ENCODE measurements around the gene CDKN1C.

CDKN1C gene

GRCh38 chr11:2893935-2894334 lies 8.4 kb upstream of the CDKN1C start:
- no peak overlapping the region for H3K4me3 ChIP-seq (ENCODE audit: low read depth, low read length)
- TF ChIP-seq CTCF (IDR thresholded peaks at IDR 0.05; ENCODE audit: low read depth, low read length) = no peak
- in situ Hi-C loops (cut with HindIII; ENCODE audit: low sequenced_read_pairs) = no loop called here
- no peak for DNase-seq (ENCODE audit: low read depth, low spot score)

- H3K4me3 ChIP-seq (ENCODE audit: low read depth, low read length) = peak overlapping the region; percentile 42
- in situ Hi-C loops (cut with HindIII; ENCODE audit: low sequenced_read_pairs) = no loop called here
- TF ChIP-seq CTCF (IDR thresholded peaks at IDR 0.05; ENCODE audit: low read depth, low read length) = peak; percentile 39
- no peak for DNase-seq (ENCODE audit: low read depth, low spot score)
These were observed 7.5 kb upstream of the CDKN1C start for GRCh38 chr11:2892967-2893528.

- in situ Hi-C loops (cut with HindIII; ENCODE audit: low sequenced_read_pairs) = no loop called here
- DNase-seq (ENCODE audit: low read depth, low spot score) = peak; percentile 59
- TF ChIP-seq CTCF (IDR thresholded peaks at IDR 0.05; ENCODE audit: low read depth, low read length) = peak; percentile 97
- H3K4me3 ChIP-seq (ENCODE audit: low read depth, low read length) = peak overlapping the region; percentile 42
These were observed 6.8 kb upstream of the CDKN1C start for GRCh38 chr11:2892215-2892966.

- peak; percentile 17 for DNase-seq (ENCODE audit: low read depth, low spot score)
- in situ Hi-C loops (cut with HindIII; ENCODE audit: low sequenced_read_pairs) = no loop called here
- peak; percentile 34 for TF ChIP-seq CTCF (IDR thresholded peaks at IDR 0.05; ENCODE audit: low read depth, low read length)
- H3K4me3 ChIP-seq (ENCODE audit: low read depth, low read length) = peak overlapping the region; percentile 42
These were observed 6.0 kb upstream of the CDKN1C start for GRCh38 chr11:2891326-2892214.

GRCh38 chr11:2890466-2891294 lies 5.1 kb upstream of the CDKN1C start:
- TF ChIP-seq CTCF (IDR thresholded peaks at IDR 0.05; ENCODE audit: low read depth, low read length) = no peak
- peak; percentile 46 for DNase-seq (ENCODE audit: low read depth, low spot score)
- in situ Hi-C loops (cut with HindIII; ENCODE audit: low sequenced_read_pairs) = no loop called here
- H3K4me3 ChIP-seq (ENCODE audit: low read depth, low read length) = no peak overlapping the region
